ENCODE results near the gene SUMO3. TPM values are rescaled to one million over a fixed set of nuclear protein-coding genes. Genes with fewer than 3 reads are reported as not detected.
A peak's percentile ranks its signal among the peaks of the same experiment; 100 is the strongest.

SUMO3 gene
- polyA plus RNA-seq, 1 of the 3 experiments (the other 2 are of a cell fraction), result 125 TPM

DNA sequence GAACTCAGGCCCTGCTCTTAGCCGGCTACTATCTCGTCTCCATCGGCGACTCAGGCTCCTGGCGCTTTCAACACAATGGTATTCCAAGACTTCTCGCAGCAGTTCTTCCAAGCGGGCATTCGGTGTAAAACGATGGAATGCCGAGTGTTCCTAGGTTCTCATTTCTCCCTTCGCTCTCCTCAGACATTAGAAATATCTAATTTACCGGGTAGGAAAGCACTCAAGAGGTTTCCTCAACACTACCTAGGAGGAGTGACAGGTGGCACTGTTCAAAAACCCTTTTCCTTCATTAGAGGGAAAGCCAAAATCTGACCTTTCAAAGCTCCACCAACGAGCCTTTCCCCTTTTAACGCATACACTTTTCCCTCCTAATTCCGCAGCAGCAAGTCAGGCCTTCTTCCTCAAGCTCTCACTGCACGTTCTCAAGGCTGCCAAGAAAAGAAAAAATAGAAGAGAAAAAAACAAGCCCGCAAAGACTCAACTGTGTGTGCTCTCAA is 16.8 kb downstream of the SUMO3 start:
- TF ChIP-seq SMC3 (IDR thresholded peaks at IDR 0.05; ENCODE audit: low read depth, low read length), result peak; percentile 23; the same call in 1 of the 2 replicates
- TF ChIP-seq RAD21 (IDR thresholded peaks at IDR 0.05; ENCODE audit: low read length), result peak; percentile 33
- TF ChIP-seq, protein P1, sequence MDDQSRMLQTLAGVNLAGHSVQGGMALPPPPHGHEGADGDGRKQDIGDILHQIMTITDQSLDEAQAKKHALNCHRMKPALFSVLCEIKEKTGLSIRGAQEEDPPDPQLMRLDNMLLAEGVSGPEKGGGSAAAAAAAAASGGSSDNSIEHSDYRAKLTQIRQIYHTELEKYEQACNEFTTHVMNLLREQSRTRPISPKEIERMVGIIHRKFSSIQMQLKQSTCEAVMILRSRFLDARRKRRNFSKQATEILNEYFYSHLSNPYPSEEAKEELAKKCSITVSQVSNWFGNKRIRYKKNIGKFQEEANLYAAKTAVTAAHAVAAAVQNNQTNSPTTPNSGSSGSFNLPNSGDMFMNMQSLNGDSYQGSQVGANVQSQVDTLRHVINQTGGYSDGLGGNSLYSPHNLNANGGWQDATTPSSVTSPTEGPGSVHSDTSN (IDR thresholded peaks at IDR 0.05), result no peak
- no peak for TF ChIP-seq YY1 (IDR thresholded peaks at IDR 0.05; ENCODE audit: low read depth)
- TF ChIP-seq, protein P2, sequence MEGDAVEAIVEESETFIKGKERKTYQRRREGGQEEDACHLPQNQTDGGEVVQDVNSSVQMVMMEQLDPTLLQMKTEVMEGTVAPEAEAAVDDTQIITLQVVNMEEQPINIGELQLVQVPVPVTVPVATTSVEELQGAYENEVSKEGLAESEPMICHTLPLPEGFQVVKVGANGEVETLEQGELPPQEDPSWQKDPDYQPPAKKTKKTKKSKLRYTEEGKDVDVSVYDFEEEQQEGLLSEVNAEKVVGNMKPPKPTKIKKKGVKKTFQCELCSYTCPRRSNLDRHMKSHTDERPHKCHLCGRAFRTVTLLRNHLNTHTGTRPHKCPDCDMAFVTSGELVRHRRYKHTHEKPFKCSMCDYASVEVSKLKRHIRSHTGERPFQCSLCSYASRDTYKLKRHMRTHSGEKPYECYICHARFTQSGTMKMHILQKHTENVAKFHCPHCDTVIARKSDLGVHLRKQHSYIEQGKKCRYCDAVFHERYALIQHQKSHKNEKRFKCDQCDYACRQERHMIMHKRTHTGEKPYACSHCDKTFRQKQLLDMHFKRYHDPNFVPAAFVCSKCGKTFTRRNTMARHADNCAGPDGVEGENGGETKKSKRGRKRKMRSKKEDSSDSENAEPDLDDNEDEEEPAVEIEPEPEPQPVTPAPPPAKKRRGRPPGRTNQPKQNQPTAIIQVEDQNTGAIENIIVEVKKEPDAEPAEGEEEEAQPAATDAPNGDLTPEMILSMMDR (IDR thresholded peaks at IDR 0.05), result peak; percentile 45
- Histone ChIP-seq H3K9me2 (no peaks in the 10 kb centered on the region), H3K9me3 (no peaks in the 10 kb centered on the region), H4K20me1 (ENCODE audit: insufficient read depth) (peaks cover 42% of the 10 kb centered on the region), H3K4me1 (ENCODE audit: control insufficient read depth in 1 of 2, insufficient read depth in 2 of 2, low read depth in 1 of 2, low read length in 1 of 2) (peaks cover 0 to 35% of the 10 kb centered on the region in 2 experiments; a peak in 2 of 4 replicates), H3F3A (replicated peaks; ENCODE audit: insufficient read depth) (peaks cover 11% of the 10 kb centered on the region), H3K27ac (ENCODE audit: low read depth in 2 of 2, low read length in 1 of 2) (peak overlapping the region; percentile 36 to 91; a peak in 3 of 4 replicates), H2AFZ (ENCODE audit: low read depth) (0 out of 2 replicates have a peak overlapping the region, but pooled peaks have one; percentile 3), H3K79me2 (ENCODE audit: insufficient read depth) (peaks cover 58% of the 10 kb centered on the region), H3K4me3 (ENCODE audit: low read depth in 2 of 2, low read length in 1 of 2) (peak overlapping the region; percentile 60 to 97), H3K9ac (peak overlapping the region; percentile 77), H3K4me2 (peak overlapping the region; percentile 81), H3K36me3 (replicated peaks in 1 of 2; ENCODE audit: control insufficient read depth in 1 of 2, insufficient read depth in 2 of 2, low read length in 1 of 2) (peaks cover 43 to 47% of the 10 kb centered on the region in 2 experiments), H3K27me3 (ENCODE audit: insufficient read depth) (no peaks in the 10 kb centered on the region)
- 1% methylated on average over 16 of the region's 17 CpGs for WGBS (ENCODE audit: low lambda C conversion rate)
- peak; percentile 64 for DNase-seq
- CTCF ChIA-PET, result interaction anchor here (0.8 to 6.2 kb wide), 29 partner anchors 8 to 336 kb away, joined by 3 to 54 read pairs (median 7); partner anchors contain the start of genes PTTG1IP, SLX9 and TSPEAR
- POLR2A ChIA-PET, result interaction anchor here (0.6 to 1.8 kb wide), 6 partner anchors 8 to 413 kb away, joined by 3 to 11 read pairs (median 5); partner anchors contain the start of genes PTTG1IP and SUMO3

DNA sequence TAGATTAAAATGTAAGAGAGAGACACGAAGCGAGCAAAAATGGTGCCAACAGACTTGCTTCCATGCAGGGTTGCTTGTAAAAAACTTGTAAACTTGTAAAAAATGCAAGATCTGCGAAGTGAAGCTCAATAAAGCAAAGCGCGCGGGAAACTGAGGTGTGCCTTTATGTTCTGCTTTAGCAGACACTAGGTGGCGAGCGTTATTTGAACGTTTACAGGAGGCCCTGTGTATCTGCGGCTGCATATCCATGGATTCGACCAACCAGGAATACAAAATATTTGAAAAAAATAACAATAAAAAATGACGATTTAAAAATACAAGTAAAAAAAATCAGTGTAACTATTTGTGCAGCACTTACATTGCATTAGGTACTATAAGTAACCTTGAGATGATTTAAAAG is 17.8 kb downstream of the SUMO3 start:
- ChIA-PET POLR2A (no interaction called here), CTCF (interaction anchor here (0.6 to 6.2 kb wide), 36 partner anchors 9 to 422 kb away, joined by 3 to 54 read pairs (median 6); partner anchors contain the start of genes PTTG1IP, SLX9 and TSPEAR)
- H3K27me3 ChIP-seq (ENCODE audit: insufficient read depth), result no peaks in the 10 kb centered on the region
- DNase-seq, result peak; percentile 64
- H3K4me1 ChIP-seq (ENCODE audit: control insufficient read depth in 1 of 2, insufficient read depth in 2 of 2, low read depth in 1 of 2, low read length in 1 of 2), result peaks cover 0 to 28% of the 10 kb centered on the region in 2 experiments; a peak in 2 of 4 replicates
- peak overlapping the region; percentile 60 to 97; a peak in 3 of 4 replicates for H3K4me3 ChIP-seq (ENCODE audit: low read depth in 2 of 2, low read length in 1 of 2)
- WGBS (ENCODE audit: low lambda C conversion rate), result 37% methylated on average over 12 of the region's 12 CpGs
- peaks cover 67% of the 10 kb centered on the region for H3K79me2 ChIP-seq (ENCODE audit: insufficient read depth)
- H3K36me3 ChIP-seq (replicated peaks in 1 of 2; ENCODE audit: control insufficient read depth in 1 of 2, insufficient read depth in 2 of 2, low read length in 1 of 2), result peaks cover 35 to 40% of the 10 kb centered on the region in 2 experiments
- H3F3A ChIP-seq (replicated peaks; ENCODE audit: insufficient read depth), result peaks cover 11% of the 10 kb centered on the region
- no peaks in the 10 kb centered on the region for H3K9me2 ChIP-seq
- TF ChIP-seq, protein P1 (IDR thresholded peaks at IDR 0.05), result no peak
- no peak for TF ChIP-seq TCF12 (IDR thresholded peaks at IDR 0.05)
- no peak for TF ChIP-seq RXRA (IDR thresholded peaks at IDR 0.05; ENCODE audit: borderline replicate concordance, low read depth)
- no peak for TF ChIP-seq RCOR1 (IDR thresholded peaks at IDR 0.05; ENCODE audit: low read length)
- TF ChIP-seq SMC3 (IDR thresholded peaks at IDR 0.05; ENCODE audit: low read depth, low read length), result peak; percentile 53
- no peak for TF ChIP-seq CHD2 (IDR thresholded peaks at IDR 0.05; ENCODE audit: low read length, partially characterized antibody)
- TF ChIP-seq, protein P2 (IDR thresholded peaks at IDR 0.05), result peak; percentile 65
- no peak for TF ChIP-seq RFX5 (IDR thresholded peaks at IDR 0.05; ENCODE audit: low read length)
- TF ChIP-seq RAD21 (IDR thresholded peaks at IDR 0.05; ENCODE audit: low read length), result peak; percentile 70
- no peak for TF ChIP-seq NRF1 (IDR thresholded peaks at IDR 0.05; ENCODE audit: low read depth, low read length)
- no peak for TF ChIP-seq GABPA (IDR thresholded peaks at IDR 0.05; ENCODE audit: low read depth)
- no peak overlapping the region for H2AFZ ChIP-seq (ENCODE audit: low read depth)
- H3K4me2 ChIP-seq, result peak overlapping the region; percentile 81
- H3K27ac ChIP-seq (ENCODE audit: low read depth in 2 of 2, low read length in 1 of 2), result no peak overlapping the region
- no peaks in the 10 kb centered on the region for H3K9me3 ChIP-seq
- H4K20me1 ChIP-seq (ENCODE audit: insufficient read depth), result peaks cover 50% of the 10 kb centered on the region
- H3K9ac ChIP-seq, result peak overlapping the region; percentile 77; the same call in 1 of the 2 replicates

Measured in SK-N-SH (cell line).